Heart left ventricle (tissue), 13 donors: Measurements from ENCODE around the gene AP3B2.

ENCODE experiments used
- POLR2A ChIP-seq, 2 donors: fragments of 450-650 bp; IDR thresholded peaks; one replicate each; pipeline ENCODE4 v1.6.1; 2017; ENCODE audit warnings: antibody characterized with exemption in 2 of 2, mild to moderate bottlenecking in 2 of 2, moderate library complexity in 2 of 2
- TF ChIP-seq, protein P1 (sequence below), 12 donors: fragments of 200-600 bp; sonication (generic) in 4 of 12; IDR thresholded peaks; one replicate each; pipeline versions ENCODE4 v1.5.0 to v1.8.0; 2018 to 2022; ENCODE audit warnings: antibody characterized with exemption in 12 of 12, mild to moderate bottlenecking in 5 of 12
- donor health status: ischemic (EF 13 %, LVEDD 7.1; RV severe dilation, severe dysfunction).
- donor health status: DM: no; HTN: yes; CAD: no.
- donor health status: DM: no; HTN: no; CAD: no.
- donor health status: ischemic (EF 25% LVEDD 6.9; RV normal size, moderate dysfunction).
- donor health status: ischemic (EF 25% LVEDD 5.7; RV mildly dilated, moderate dysfunction).
- donor health status: ischemic (EF 35%, LVEDD 5.7; RV mildly dilated, moderate dysfunction).
- donor health status: nonischemic (EF 11% LVEDD 7.7; RV severe dilation, severe dysfunction).
- donor health status: DM: yes; HTN: yes; CAD: no.
- donor health status: PGD.
- donor health status: ischemic (EF 29% LVEDD 5.4; RV normal size, mild dysfunction).
- donor health status: nonischemic (EF 23%, LVEDD 6.1; RV moderate dilation, normal function).

DNA sequence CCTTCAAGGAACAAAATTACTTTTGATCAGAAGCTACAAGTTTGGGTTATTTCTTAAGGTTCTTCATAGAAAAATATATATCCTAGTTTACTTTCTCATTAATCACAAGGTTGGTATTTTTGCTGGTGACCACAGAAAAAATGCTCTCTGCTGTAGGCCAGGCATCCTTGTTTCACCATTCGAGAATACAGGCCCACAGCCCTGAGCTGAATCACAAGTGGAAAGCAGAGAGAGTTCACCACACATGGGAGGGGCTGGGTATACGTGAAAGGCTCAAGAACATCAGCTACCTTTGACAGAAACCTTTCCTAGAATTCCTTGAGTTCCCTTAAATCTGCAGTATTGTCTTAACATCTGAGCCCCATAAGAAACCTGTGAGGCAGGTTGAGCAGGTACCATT lies 85.7 kb downstream of the AP3B2 start:
- TF ChIP-seq, protein P1, sequence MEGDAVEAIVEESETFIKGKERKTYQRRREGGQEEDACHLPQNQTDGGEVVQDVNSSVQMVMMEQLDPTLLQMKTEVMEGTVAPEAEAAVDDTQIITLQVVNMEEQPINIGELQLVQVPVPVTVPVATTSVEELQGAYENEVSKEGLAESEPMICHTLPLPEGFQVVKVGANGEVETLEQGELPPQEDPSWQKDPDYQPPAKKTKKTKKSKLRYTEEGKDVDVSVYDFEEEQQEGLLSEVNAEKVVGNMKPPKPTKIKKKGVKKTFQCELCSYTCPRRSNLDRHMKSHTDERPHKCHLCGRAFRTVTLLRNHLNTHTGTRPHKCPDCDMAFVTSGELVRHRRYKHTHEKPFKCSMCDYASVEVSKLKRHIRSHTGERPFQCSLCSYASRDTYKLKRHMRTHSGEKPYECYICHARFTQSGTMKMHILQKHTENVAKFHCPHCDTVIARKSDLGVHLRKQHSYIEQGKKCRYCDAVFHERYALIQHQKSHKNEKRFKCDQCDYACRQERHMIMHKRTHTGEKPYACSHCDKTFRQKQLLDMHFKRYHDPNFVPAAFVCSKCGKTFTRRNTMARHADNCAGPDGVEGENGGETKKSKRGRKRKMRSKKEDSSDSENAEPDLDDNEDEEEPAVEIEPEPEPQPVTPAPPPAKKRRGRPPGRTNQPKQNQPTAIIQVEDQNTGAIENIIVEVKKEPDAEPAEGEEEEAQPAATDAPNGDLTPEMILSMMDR (IDR thresholded peaks at IDR 0.05), result no peak
- TF ChIP-seq POLR2A (IDR thresholded peaks at IDR 0.05), result no peak
